NOMO-1 treated with DMSO at 0.1 percent for 48 hours (cell line): ENCODE data around the gene ENTR1.

Experiments
- DNase-seq: peaks from one replicate; lab custom pipeline; 2025; ENCODE audit not compliant: unreplicated experiment; lab: John Stamatoyannopoulos, UW

Gene ENTR1

DNA sequence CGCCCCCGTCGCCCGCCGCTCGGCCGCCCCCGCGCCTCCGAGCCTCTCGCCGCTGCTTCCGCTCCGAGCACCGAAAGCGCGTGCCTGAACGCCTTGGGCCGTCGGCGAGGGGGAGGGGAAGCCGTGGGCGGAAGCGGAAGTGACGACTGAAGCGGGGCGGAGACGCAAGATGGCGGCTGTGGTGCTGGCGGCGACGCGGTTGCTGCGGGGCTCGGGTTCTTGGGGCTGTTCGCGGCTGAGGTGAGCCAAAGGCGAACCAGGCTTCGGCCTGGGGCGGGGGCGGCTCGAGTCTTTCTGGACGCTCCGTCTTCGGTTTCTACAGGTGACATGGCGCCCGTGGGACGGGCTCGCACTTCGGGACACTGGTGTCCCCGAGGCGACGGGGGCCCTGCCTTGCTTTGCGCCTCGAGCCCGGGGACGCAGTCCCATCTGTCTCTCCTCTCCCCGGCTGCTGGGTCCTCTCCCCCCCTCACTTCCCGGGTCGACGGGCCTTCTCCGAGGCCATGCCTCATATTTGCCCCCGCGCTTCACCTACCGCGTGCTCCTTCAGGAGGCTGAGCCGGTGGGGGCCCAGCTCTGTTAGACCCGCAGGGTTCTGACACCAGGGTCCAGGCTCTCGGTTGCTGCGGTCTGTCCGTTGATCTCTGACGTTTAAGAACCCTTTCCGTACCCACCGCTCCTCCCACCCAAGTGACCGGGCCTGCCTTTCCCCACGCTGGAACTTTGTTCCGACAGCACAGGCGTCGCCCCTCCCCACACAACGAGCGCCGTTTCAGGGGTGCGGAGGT is at the start of gene ENTR1, which contains the start of gene PMPCA:
TSS of gene ENTR1 (minus strand) at position 115 of the 788 bp plus-strand sequence. CDS start 217 bp downstream, outside the sequence.
TSS of gene PMPCA (plus strand) at position 159 of the 788 bp plus-strand sequence. CDS start at position 170, 11 bp downstream.
- peak; percentile 90 for DNase-seq

DNA sequence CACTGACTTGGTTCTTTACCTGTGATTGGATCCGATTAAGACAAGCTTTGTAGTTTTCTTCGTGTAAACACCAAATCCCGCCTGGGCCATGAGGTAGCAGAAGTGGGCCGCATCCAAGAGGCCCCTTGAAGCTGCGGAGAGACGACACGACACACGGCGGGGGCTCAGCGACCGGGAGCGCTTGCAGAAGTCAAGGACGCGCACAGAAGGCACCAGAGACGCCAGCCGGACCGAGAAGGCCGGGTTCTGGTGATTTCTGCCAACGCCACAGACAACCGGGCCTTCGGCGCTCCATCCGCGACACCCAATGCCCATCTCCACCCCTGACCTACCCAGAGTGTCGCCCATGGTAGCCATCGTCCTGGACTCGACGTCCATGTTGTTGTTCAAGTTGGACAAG is 49.0 kb upstream of the ENTR1 start:
- no peak for DNase-seq

- DNase-seq, result no peak
Observed at GRCh38 chr9:136457326-136457725, 46.9 kb upstream of the ENTR1 start.

GRCh38 chr9:136456258-136456657 is 45.8 kb upstream of the ENTR1 start:
- no peak for DNase-seq

DNA sequence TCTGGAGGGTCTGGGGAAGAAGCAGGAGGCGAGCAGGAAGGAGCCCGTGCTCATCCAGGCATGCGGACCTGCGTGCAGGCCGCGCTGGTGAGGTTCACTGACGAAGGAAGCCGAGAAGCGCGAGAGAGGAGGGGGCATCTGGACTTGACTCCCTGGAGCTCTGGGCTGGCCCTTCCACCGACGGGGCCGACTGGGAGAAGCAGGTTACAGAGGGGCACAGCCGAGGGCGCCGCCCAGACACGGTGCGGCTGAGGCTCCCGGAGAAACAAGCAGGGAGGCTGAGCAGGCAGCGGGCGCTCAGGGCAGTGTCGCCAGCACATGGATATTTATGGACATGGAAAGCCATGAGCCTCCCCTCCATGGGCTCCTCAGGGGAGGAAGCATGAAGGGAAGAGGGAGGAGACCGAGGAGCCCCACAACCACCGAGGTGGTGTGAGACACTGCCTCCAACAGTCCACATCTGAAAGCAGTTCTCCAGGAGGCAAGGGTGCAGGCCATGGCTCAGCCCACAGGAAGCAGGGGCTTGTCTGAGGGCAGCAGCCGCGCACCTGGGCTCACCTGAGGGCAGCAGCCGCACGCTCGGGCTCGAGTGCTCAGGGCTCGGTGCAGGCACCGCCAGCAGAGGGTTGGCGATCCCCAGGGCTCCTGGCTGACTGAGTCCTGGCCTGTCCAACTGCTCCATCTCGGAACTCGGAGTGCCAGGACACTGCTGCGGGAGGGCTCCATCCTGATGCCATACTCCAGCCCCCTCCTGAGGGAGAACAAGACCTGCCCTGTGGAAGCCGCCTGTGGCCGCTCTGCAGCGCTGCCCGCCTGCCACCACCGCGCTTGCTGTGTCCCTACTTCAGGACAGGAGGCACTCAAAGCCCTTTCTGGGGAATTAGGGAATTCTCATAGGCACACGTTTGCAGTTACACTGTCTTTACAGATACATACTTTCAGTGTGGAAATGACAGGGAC is 44.9 kb upstream of the ENTR1 start:
- no peak for DNase-seq

DNA sequence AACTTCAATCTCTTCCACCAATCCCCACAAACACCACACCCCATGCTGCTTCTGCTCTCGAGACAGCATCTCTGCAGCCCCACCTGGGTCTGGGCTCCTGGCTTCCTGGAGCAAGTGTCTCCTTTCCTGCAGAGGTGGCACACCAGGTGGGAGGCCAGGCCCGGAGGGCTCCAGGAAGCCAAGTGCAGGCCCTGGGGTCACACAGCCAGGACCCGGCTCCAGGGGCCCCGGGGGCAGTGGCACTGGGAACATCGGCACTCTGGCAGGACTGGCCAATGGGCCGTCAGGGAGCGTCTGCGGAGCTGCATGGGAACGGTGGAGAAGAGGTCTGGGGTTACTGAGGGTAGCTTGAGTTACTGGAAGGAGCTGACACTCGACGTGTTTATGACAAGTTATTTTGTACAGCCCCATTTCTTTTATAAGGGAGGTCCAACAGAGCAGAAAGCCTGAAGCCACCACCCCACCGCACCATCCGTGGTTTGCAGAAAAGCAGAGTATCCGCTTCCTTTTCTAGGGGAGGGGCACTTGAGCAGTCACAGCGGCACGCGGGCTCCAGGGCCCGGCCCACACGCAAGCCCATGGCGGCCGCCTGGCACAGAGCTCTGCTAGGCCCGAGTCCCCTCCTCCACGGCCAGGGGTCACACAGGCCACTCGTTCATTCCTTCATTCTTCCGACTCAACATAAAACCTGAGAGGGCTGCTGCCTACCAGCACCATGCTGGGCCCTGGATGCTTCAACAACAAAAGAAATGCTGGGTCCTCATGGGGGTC is 43.8 kb upstream of the ENTR1 start:
- DNase-seq, result no peak

DNA sequence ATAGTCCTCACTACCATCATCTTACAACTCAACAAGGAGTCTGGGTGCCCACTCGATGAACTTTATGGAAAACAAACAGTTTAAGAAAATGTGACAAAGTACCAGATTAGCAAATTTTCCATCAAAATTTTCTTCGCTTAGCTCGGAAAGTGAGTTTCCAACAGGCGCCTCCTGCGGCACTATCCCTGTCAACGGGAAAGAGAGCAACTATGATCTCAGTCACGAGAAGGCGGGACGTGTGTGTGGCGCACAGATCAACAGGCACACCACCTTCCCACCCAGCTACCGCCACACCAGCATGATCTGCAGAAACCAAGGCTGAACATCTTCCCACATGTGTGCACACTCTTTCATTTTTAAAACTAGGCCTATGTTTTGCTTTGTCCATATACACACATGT is 42.9 kb upstream of the ENTR1 start:
- no peak for DNase-seq

DNA sequence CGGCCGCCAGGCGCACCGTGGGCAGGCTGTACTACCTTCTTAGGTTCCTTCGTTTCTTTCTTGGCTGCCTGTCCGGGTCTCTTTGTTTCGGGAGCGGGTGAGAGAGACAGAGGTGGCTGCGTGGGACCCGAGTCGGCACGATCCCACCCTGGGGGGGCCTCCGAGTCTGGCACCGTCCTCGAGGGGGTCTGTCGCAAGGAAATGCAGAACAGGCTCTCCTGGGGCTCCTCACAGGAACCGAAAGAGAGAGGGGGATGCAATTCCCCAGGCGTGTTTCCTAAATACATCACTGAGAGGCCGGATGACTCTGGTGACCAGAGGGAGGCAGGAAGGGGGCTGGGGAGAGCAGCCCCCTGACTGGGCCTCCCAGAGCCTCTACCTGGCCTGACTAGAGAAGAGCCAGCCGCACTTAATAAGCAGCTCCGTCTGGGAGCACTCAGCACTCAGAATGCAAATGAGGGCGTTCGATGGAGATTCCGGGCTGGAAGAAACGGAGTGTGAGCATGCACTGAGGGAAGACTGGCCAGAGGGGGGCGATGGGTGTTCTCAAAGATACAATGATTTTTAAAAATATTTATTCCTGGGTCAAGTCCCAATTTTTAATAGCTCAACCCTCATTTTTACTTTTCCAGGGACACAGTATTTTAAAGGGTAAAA is 40.9 kb upstream of the ENTR1 start:
- DNase-seq, result no peak

DNA sequence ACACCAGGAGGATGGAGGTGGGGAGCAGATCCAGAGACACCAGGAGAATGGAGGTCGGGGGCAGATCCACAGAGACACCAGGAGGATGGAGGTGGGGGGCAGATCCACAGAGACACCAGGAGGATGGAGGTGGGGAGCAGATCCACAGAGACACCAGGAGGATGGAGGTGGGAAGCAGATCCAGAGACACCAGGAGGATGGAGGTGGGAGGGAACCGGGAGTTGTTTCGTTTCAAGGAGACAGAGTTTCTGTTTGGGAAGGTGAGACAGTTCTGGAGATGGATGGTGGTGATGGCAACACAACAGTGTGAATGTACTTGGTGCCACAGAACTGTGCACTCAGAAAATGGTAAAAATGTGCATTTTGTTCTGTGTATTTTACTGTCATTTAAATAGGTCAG is 38.2 kb upstream of the ENTR1 start:
- DNase-seq, result no peak

- no peak for DNase-seq
Observed at GRCh38 chr9:136447173-136447778, 36.9 kb upstream of the ENTR1 start.

DNA sequence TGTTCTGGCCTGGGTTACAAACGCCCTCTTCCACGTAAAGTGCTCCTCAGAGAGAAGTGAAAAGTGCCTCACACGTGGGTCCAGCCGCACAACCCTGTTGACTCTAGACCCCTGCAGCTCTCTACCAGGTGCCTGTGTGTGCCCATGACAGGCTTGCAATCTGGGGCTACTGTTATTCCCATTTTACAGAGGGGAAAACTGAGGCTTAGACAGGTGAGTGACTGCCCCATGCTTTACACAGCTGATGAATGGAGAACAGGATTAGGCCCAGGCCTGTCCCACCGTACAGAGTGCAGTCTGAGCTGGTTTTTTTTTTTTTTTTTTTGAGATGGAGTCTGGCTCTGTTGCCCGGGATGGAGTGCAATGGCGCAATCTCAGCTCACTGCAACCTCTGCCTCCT is 35.4 kb upstream of the ENTR1 start:
- no peak for DNase-seq

DNA sequence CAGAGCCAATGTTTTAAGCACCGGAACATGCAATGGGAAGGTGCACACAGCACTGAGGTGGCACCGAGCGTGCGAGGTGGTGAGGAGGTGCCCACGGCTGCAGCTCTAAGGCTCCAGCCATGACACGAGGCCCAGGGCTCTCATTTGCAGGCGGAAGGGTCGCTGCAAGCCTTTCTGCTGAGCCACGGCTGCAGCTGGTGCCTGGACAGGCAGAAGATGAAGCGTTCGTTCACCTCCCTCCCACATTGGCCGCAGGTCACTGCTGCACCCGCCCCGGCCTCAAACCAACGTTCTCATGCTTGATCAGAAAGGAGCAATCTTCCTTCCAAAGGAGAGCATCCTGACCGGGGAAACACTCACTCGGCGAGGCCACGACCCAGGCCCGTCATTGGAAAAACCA is 33.7 kb upstream of the ENTR1 start:
- DNase-seq, result no peak

DNA sequence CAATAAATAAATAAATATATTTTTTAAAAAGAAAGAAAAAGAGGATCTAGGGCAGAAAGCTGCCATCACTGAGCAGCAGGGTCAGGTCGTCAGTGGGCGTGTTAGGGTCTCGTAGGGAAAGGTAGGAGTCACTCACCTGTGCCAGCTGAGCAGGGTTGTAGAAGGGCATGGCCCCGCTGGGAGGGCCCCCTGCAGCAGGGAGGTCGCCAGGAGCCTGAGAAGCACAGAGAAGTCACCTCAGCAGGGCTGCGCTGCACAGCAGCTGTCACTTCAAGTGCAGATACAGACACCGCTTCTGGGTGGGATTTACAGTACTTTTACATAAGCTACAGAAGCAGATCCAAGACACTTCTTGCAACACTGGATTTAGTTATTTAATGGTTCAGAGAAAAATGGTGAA is 33.3 kb upstream of the ENTR1 start:
- no peak for DNase-seq

DNA sequence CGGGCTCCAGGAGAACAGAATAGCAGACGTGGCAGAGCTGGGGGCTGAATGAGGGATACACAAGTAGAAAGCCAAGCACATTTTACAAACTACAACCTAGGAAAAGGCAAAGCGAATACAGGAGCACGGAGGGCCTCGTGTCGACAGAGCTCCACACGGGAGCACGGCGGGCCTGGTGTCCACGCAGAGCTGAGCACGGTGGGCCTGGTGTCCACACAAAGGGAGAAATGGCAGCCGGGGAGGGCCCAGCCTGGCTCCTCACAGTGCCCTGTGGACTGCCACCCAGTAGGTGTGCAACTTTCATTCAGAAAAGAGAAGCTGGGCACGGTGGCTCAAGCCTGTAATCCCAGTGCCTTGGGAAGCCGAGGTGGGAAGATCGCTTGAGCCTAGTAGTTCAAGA is 32.7 kb upstream of the ENTR1 start:
- DNase-seq, result no peak

DNA sequence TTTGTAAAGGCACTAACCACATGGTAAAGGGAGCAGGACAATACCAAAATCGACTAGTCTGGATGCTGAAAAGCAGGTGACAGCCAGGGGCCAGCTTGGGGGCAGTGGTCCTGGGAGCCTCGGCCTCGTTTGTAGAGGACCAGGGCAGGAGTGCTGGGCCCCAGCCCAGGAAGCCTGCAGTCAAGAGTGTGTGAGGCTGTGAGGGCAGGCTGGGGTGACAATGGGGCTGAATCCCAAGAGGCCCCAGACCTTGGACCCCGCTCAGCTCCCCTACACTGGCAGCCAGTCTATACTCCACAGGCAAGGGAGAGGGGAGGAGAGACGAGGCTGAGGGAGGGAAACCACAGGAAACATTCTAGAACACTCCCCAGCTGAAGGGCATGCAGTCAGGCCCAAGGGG is 31.9 kb upstream of the ENTR1 start:
- DNase-seq, result no peak

- DNase-seq, result no peak
Observed at GRCh38 chr9:136441681-136442245, 31.3 kb upstream of the ENTR1 start.

- no peak for DNase-seq
Observed at GRCh38 chr9:136441191-136441680, 30.8 kb upstream of the ENTR1 start.

- peak; percentile 56 for DNase-seq
Observed at GRCh38 chr9:136439481-136440408, 29.3 kb upstream of the ENTR1 start, which contains the start of gene INPP5E. INPP5E (minus strand) TSS chr9:136439845; CDS start chr9:136439419, 426 bp downstream.
